ENCODE results near the gene OR2A42.
"Not testable (repeated sequence)": the region's sequence is repeated elsewhere in the genome, so short reads cannot be mapped to it uniquely, and the experiment has no call there.

OR2A42 gene

GRCh38 chr7:144238530-144239082, 799 bp downstream of the OR2A42 start:
- not testable (repeated sequence) for H3K79me2 ChIP-seq (ENCODE audit: low read length); H3K9me3 ChIP-seq (ENCODE audit: insufficient read depth, low read length); H3K4me3 ChIP-seq (ENCODE audit: low read length); H4K20me1 ChIP-seq (ENCODE audit: insufficient read depth, low read length); H3K4me2 ChIP-seq (ENCODE audit: low read length); H3K36me3 ChIP-seq (replicated peaks; ENCODE audit: low read depth, low read length); H3K9ac ChIP-seq (ENCODE audit: low read length); H3K4me1 ChIP-seq (ENCODE audit: low read length); H3K27ac ChIP-seq (ENCODE audit: low read length); H2AFZ ChIP-seq (ENCODE audit: low read depth, low read length); H3K27me3 ChIP-seq (ENCODE audit: low read depth, low read length)

GRCh38 chr7:144233039-144233438, 6.4 kb downstream of the OR2A42 start:
- H4K20me1 ChIP-seq (ENCODE audit: insufficient read depth, low read length); H3K4me2 ChIP-seq (ENCODE audit: low read length); H3K27me3 ChIP-seq (ENCODE audit: low read depth, low read length); H3K79me2 ChIP-seq (ENCODE audit: low read length); H3K36me3 ChIP-seq (replicated peaks; ENCODE audit: low read depth, low read length); H3K4me3 ChIP-seq (ENCODE audit: low read length); H3K27ac ChIP-seq (ENCODE audit: low read length); H2AFZ ChIP-seq (ENCODE audit: low read depth, low read length); H3K9ac ChIP-seq (ENCODE audit: low read length); H3K9me3 ChIP-seq (ENCODE audit: insufficient read depth, low read length); H3K4me1 ChIP-seq (ENCODE audit: low read length): not testable (repeated sequence)

- H3K4me3 ChIP-seq (ENCODE audit: low read length); H3K27ac ChIP-seq (ENCODE audit: low read length); H3K4me2 ChIP-seq (ENCODE audit: low read length); H4K20me1 ChIP-seq (ENCODE audit: insufficient read depth, low read length); H3K9me3 ChIP-seq (ENCODE audit: insufficient read depth, low read length); H3K79me2 ChIP-seq (ENCODE audit: low read length); H3K36me3 ChIP-seq (replicated peaks; ENCODE audit: low read depth, low read length); H2AFZ ChIP-seq (ENCODE audit: low read depth, low read length); H3K4me1 ChIP-seq (ENCODE audit: low read length); H3K27me3 ChIP-seq (ENCODE audit: low read depth, low read length); H3K9ac ChIP-seq (ENCODE audit: low read length): not testable (repeated sequence)
Observed at GRCh38 chr7:144231027-144231426, 8.4 kb downstream of the OR2A42 start.

- H3K79me2 ChIP-seq (ENCODE audit: low read length); H3K27ac ChIP-seq (ENCODE audit: low read length): not testable (repeated sequence)
Observed at GRCh38 chr7:144228810-144229209, 10.6 kb downstream of the OR2A42 start.

GRCh38 chr7:144226866-144227265, 12.5 kb downstream of the OR2A42 start:
- H2AFZ ChIP-seq (ENCODE audit: low read depth, low read length); H3K9ac ChIP-seq (ENCODE audit: low read length); H3K4me1 ChIP-seq (ENCODE audit: low read length); H3K4me2 ChIP-seq (ENCODE audit: low read length); H3K79me2 ChIP-seq (ENCODE audit: low read length); H3K4me3 ChIP-seq (ENCODE audit: low read length); H4K20me1 ChIP-seq (ENCODE audit: insufficient read depth, low read length); H3K9me3 ChIP-seq (ENCODE audit: insufficient read depth, low read length); H3K36me3 ChIP-seq (replicated peaks; ENCODE audit: low read depth, low read length); H3K27ac ChIP-seq (ENCODE audit: low read length); H3K27me3 ChIP-seq (ENCODE audit: low read depth, low read length): not testable (repeated sequence)

More at GRCh38 chr7:144228810-144229209, 10.6 kb downstream of the OR2A42 start:
- not testable (repeated sequence) for H3K4me2 ChIP-seq (ENCODE audit: low read length); H3K9me3 ChIP-seq (ENCODE audit: insufficient read depth, low read length); H3K4me3 ChIP-seq (ENCODE audit: low read length); H3K36me3 ChIP-seq (replicated peaks; ENCODE audit: low read depth, low read length); H3K4me1 ChIP-seq (ENCODE audit: low read length); H3K9ac ChIP-seq (ENCODE audit: low read length); H3K27me3 ChIP-seq (ENCODE audit: low read depth, low read length); H4K20me1 ChIP-seq (ENCODE audit: insufficient read depth, low read length); H2AFZ ChIP-seq (ENCODE audit: low read depth, low read length)

GRCh38 chr7:144223675-144224074, 15.7 kb downstream of the OR2A42 start:
- H3K4me3 ChIP-seq (ENCODE audit: low read length); H3K9me3 ChIP-seq (ENCODE audit: insufficient read depth, low read length); H3K4me2 ChIP-seq (ENCODE audit: low read length); H3K27ac ChIP-seq (ENCODE audit: low read length); H3K27me3 ChIP-seq (ENCODE audit: low read depth, low read length); H4K20me1 ChIP-seq (ENCODE audit: insufficient read depth, low read length); H2AFZ ChIP-seq (ENCODE audit: low read depth, low read length); H3K9ac ChIP-seq (ENCODE audit: low read length); H3K4me1 ChIP-seq (ENCODE audit: low read length); H3K79me2 ChIP-seq (ENCODE audit: low read length); H3K36me3 ChIP-seq (replicated peaks; ENCODE audit: low read depth, low read length): not testable (repeated sequence)

- H3K4me2 ChIP-seq (ENCODE audit: low read length); H3K79me2 ChIP-seq (ENCODE audit: low read length); H3K36me3 ChIP-seq (replicated peaks; ENCODE audit: low read depth, low read length); H3K9ac ChIP-seq (ENCODE audit: low read length); H3K4me3 ChIP-seq (ENCODE audit: low read length); H3K27ac ChIP-seq (ENCODE audit: low read length); H2AFZ ChIP-seq (ENCODE audit: low read depth, low read length); H3K4me1 ChIP-seq (ENCODE audit: low read length); H3K9me3 ChIP-seq (ENCODE audit: insufficient read depth, low read length); H4K20me1 ChIP-seq (ENCODE audit: insufficient read depth, low read length); H3K27me3 ChIP-seq (ENCODE audit: low read depth, low read length): not testable (repeated sequence)
Observed at GRCh38 chr7:144220531-144220930, 18.9 kb downstream of the OR2A42 start.

GRCh38 chr7:144219149-144219548, 20.3 kb downstream of the OR2A42 start:
- H3K4me1 ChIP-seq (ENCODE audit: low read length); H3K79me2 ChIP-seq (ENCODE audit: low read length); H3K27ac ChIP-seq (ENCODE audit: low read length); H3K4me3 ChIP-seq (ENCODE audit: low read length); H3K27me3 ChIP-seq (ENCODE audit: low read depth, low read length); H3K9ac ChIP-seq (ENCODE audit: low read length); H3K9me3 ChIP-seq (ENCODE audit: insufficient read depth, low read length); H4K20me1 ChIP-seq (ENCODE audit: insufficient read depth, low read length); H2AFZ ChIP-seq (ENCODE audit: low read depth, low read length); H3K4me2 ChIP-seq (ENCODE audit: low read length); H3K36me3 ChIP-seq (replicated peaks; ENCODE audit: low read depth, low read length): not testable (repeated sequence)

GRCh38 chr7:144218581-144218980, 20.8 kb downstream of the OR2A42 start:
- H3K9ac ChIP-seq (ENCODE audit: low read length); H4K20me1 ChIP-seq (ENCODE audit: insufficient read depth, low read length); H3K4me1 ChIP-seq (ENCODE audit: low read length); H2AFZ ChIP-seq (ENCODE audit: low read depth, low read length); H3K27me3 ChIP-seq (ENCODE audit: low read depth, low read length); H3K4me2 ChIP-seq (ENCODE audit: low read length); H3K9me3 ChIP-seq (ENCODE audit: insufficient read depth, low read length); H3K79me2 ChIP-seq (ENCODE audit: low read length); H3K36me3 ChIP-seq (replicated peaks; ENCODE audit: low read depth, low read length); H3K4me3 ChIP-seq (ENCODE audit: low read length); H3K27ac ChIP-seq (ENCODE audit: low read length): not testable (repeated sequence)

- H3K9me3 ChIP-seq (ENCODE audit: insufficient read depth, low read length); H3K4me3 ChIP-seq (ENCODE audit: low read length); H3K79me2 ChIP-seq (ENCODE audit: low read length); H3K27ac ChIP-seq (ENCODE audit: low read length); H2AFZ ChIP-seq (ENCODE audit: low read depth, low read length); H3K4me2 ChIP-seq (ENCODE audit: low read length); H3K9ac ChIP-seq (ENCODE audit: low read length); H4K20me1 ChIP-seq (ENCODE audit: insufficient read depth, low read length); H3K27me3 ChIP-seq (ENCODE audit: low read depth, low read length); H3K4me1 ChIP-seq (ENCODE audit: low read length); H3K36me3 ChIP-seq (replicated peaks; ENCODE audit: low read depth, low read length): not testable (repeated sequence)
Observed at GRCh38 chr7:144217200-144217599, 22.2 kb downstream of the OR2A42 start.

All from OCI-LY3 (cell line).